CD4-positive, alpha-beta memory T cell (primary cell): ENCODE measurements around the gene SLX4IP. TPM values are rescaled to one million over a fixed set of nuclear protein-coding genes. Genes with fewer than 3 reads are reported as not detected.

Experiments
- CTCF ChIA-PET: fragments of 350-600 bp; sonication (Branson Sonifier 250); formaldehyde crosslinking; loops from one replicate; lab custom pipeline; 2021; ENCODE audit warnings: inconsistent platforms; ENCODE audit not compliant: partially characterized antibody; lab: Charles Lee
- POLR2A ChIA-PET: fragments of 350-600 bp; sonication (Branson Sonifier 250); formaldehyde crosslinking; loops from one replicate; lab custom pipeline; 2021; ENCODE audit not compliant: partially characterized antibody; lab: Charles Lee
- DNase-seq, 5 donors: peaks; one replicate each; pipeline versions ENCODE4 v3.0.0 to v3.0.0-alpha.2; 2020 to 2022; ENCODE audit warnings: mixed read lengths in 1 of 5
- H3K27ac ChIP-seq: one replicate; pipeline ENCODE4 v1.7.0; 2013; ENCODE audit warnings: low read depth, low read length
- H3K27me3 ChIP-seq: 2 replicates; pipeline ENCODE4 v1.7.0; 2013; ENCODE audit warnings: mild to moderate bottlenecking, low read length, moderate library complexity; ENCODE audit not compliant: insufficient read depth
- H3K36me3 ChIP-seq: 2 replicates; pipeline ENCODE4 v1.7.0; 2013; ENCODE audit warnings: mild to moderate bottlenecking, low read length, moderate library complexity; ENCODE audit not compliant: insufficient read depth
- H3K4me1 ChIP-seq: 2 replicates; pipeline ENCODE4 v1.7.0; 2013; ENCODE audit warnings: mild to moderate bottlenecking, low read length, moderate library complexity; ENCODE audit not compliant: insufficient read depth
- H3K4me3 ChIP-seq, 2 donors: one replicate each; pipeline ENCODE4 v1.7.0; 2013; ENCODE audit warnings: low read length in 2 of 2, mild to moderate bottlenecking in 1 of 2
- H3K9me3 ChIP-seq, 2 donors: one replicate each; pipeline ENCODE4 v1.7.0; 2013; ENCODE audit warnings: low read length in 2 of 2, control low read depth in 1 of 2; ENCODE audit not compliant: control insufficient read depth in 1 of 2
- H3K27ac Mint-ChIP-seq, 7 donors: one replicate each; pipeline ENCODE4 v1.8.0; 2020 to 2021; ENCODE audit warnings: mixed read lengths in 7 of 7, mild to moderate bottlenecking in 6 of 7, inconsistent platforms in 3 of 7, moderate library complexity in 3 of 7
- H3K27me3 Mint-ChIP-seq, 2 donors: one replicate each; pipeline ENCODE4 v1.8.0; 2020 to 2021; ENCODE audit warnings: mixed read lengths in 2 of 2
- H3K36me3 Mint-ChIP-seq, 2 donors: one replicate each; pipeline ENCODE4 v1.8.0; 2020 to 2021; ENCODE audit warnings: mixed read lengths in 2 of 2, inconsistent platforms in 1 of 2, mild to moderate bottlenecking in 1 of 2
- H3K4me1 Mint-ChIP-seq, 4 donors: one replicate each; pipeline ENCODE4 v1.8.0; 2020 to 2021; ENCODE audit warnings: mixed read lengths in 4 of 4, mild to moderate bottlenecking in 1 of 4
- H3K4me3 Mint-ChIP-seq, 8 donors: one replicate each; pipeline ENCODE4 v1.8.0; 2020 to 2021; ENCODE audit warnings: mixed read lengths in 8 of 8, mild to moderate bottlenecking in 7 of 8, moderate library complexity in 6 of 8, inconsistent platforms in 3 of 8
- H3K9me3 Mint-ChIP-seq, 8 donors: one replicate each; pipeline ENCODE4 v1.8.0; 2020 to 2021; ENCODE audit warnings: mixed read lengths in 8 of 8, mild to moderate bottlenecking in 5 of 8, inconsistent platforms in 3 of 8, moderate library complexity in 1 of 8
- intact Hi-C: fragments of 100-400 bp; cut with micrococcal nuclease; formaldehyde crosslinking; loops from one replicate; pipeline ENCODE4 v1.15.1; 2023
- polyA plus RNA-seq, 2 donors: library from polyadenylated mRNA; unstranded; fragments of 300-500 nt; fragmentation: Illumina TruSeq; gene quantifications; one replicate each; pipeline ENCODE4 v1.2.3, GENCODE V29; 2021
- total RNA-seq, 2 experiments: library from RNA; stranded (reverse); gene quantifications; one replicate each; pipeline ENCODE4 v1.2.3, GENCODE V29; 2021

The SLX4IP gene
- total and polyA plus RNA-seq, 4 experiments from 2014 or later, result 1.5 to 6.6 (median 4.0) TPM

DNA sequence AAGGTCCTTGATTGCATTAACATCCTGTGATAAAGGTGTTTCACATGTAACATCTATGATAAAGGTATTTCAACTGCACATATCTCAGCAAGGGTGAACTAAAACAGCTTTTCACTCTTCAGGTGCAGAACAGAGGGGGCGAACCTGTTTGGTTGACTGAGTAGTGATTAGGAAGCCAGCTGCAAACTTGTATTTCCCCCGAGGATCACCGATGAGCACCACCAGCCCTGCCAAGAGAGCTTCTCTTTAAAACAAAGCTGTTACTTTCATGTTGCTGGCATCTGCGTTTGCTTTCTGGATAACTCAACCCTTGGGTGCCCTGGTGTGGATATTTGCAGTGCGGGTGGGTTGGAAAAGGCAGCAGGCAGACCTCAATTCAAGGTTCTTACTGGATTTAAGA is 199.1 kb downstream of the SLX4IP start:
- Mint-ChIP-seq H3K4me3 (no peak overlapping the region), H3K36me3 (no peaks in the 10 kb centered on the region), H3K4me1 (peaks cover 0 to 4% (median 0%) of the 10 kb centered on the region in 4 donors), H3K27me3 (no peaks in the 10 kb centered on the region), H3K9me3 (no peaks in the 10 kb centered on the region), H3K27ac (no peak overlapping the region)
- no peaks in the 10 kb centered on the region for H3K4me1 ChIP-seq
- ChIA-PET CTCF (no interaction called here), POLR2A (no interaction called here)
- no peaks in the 10 kb centered on the region for H3K27me3 ChIP-seq
- no peak overlapping the region for H3K27ac ChIP-seq
- DNase-seq, result no peak
- H3K4me3 ChIP-seq, result no peak overlapping the region
- no peaks in the 10 kb centered on the region for H3K36me3 ChIP-seq
- H3K9me3 ChIP-seq, result no peaks in the 10 kb centered on the region
- intact Hi-C loops, result no loop called here

DNA sequence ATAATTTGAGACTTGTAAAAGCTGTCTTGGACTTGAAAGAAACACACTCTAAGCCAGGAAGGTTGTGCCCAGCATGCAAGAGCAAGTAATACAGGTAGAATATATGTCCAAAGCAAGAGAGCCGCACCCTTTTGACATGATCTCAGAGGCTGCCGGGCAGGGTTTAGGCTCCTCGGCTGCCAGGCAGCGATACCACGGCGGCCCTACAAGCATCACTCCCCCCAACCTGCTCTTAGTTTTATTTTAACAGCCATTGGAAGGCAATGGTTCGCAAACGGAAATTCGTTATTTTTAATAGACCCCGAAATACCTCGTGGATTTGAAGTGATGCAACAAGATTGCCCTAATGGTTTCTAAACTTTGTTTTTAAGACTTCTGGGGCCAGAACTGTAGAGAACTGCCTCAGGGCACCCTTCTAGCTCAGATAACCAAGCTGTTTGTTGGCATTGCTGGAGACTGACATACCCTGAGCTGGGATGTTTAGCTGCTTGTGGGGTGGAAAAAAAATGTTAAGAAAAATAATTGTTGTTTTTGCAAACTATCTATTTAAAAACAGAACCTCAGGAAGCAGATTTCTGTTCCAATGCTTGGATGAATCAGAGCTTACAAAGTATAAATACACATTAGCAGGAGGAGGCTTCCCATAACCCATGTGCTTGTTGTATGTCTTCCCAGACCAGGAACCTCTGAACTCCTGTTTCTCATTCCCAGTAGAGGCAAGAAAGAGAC is 199.7 kb downstream of the SLX4IP start:
- H3K4me3 Mint-ChIP-seq, result no peak overlapping the region
- H3K4me1 Mint-ChIP-seq, result peaks cover 0 to 4% (median 0%) of the 10 kb centered on the region in 4 donors
- H3K27me3 Mint-ChIP-seq, result no peaks in the 10 kb centered on the region
- H3K27ac Mint-ChIP-seq, result no peak overlapping the region
- ChIA-PET CTCF (no interaction called here), POLR2A (no interaction called here)
- H3K9me3 Mint-ChIP-seq, result no peaks in the 10 kb centered on the region
- no peaks in the 10 kb centered on the region for H3K36me3 ChIP-seq
- H3K4me1 ChIP-seq, result no peaks in the 10 kb centered on the region
- no peak for DNase-seq
- H3K4me3 ChIP-seq, result no peak overlapping the region
- H3K27ac ChIP-seq, result no peak overlapping the region
- no peaks in the 10 kb centered on the region for H3K36me3 Mint-ChIP-seq
- no peaks in the 10 kb centered on the region for H3K27me3 ChIP-seq
- no peaks in the 10 kb centered on the region for H3K9me3 ChIP-seq
- intact Hi-C loops, result no loop called here

DNA sequence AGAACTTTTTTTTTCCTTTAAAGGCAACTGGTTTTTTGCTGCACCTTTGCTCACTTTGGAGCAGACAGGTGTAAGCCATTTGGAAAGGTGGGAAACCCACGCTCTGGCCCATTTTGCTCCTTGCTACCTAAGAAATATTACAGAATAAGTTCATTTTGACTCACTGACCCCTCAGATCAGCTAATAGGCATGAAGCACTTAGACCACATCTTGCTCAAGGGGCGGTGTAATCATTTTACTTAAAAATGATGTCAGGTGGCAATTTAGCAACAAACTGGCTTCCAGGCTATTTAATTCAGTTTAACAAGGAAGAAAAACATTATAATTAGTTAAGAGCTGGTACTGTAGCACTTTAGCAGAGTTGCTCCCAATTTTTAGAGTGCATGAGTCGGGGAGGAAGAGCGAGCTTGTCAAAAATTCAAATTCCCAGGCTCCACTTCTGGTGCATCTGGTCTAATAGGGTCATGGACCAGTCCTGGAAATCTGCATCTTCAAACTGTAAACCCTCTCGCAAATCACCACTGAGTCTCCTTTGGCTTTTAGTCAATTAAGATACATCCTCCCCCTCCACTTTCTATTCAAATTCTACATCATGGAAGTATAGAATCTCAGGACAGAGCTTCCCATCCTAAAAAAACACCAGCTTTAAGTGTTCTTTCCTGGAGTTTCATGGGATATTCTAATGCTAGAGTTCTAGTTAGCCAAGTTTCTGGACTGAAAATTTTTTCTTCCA is 200.5 kb downstream of the SLX4IP start:
- POLR2A ChIA-PET, result no interaction called here
- no peak overlapping the region for H3K4me3 ChIP-seq
- Mint-ChIP-seq H3K27me3 (no peaks in the 10 kb centered on the region), H3K9me3 (no peaks in the 10 kb centered on the region), H3K4me1 (peaks cover 0 to 4% (median 0%) of the 10 kb centered on the region in 4 donors), H3K27ac (no peak overlapping the region), H3K36me3 (peaks cover 0 to 2% of the 10 kb centered on the region in 2 donors), H3K4me3 (no peak overlapping the region)
- H3K27me3 ChIP-seq, result no peaks in the 10 kb centered on the region
- H3K9me3 ChIP-seq, result no peaks in the 10 kb centered on the region
- intact Hi-C loops, result no loop called here
- H3K27ac ChIP-seq, result no peak overlapping the region
- H3K4me1 ChIP-seq, result no peaks in the 10 kb centered on the region
- no peak for DNase-seq
- no peaks in the 10 kb centered on the region for H3K36me3 ChIP-seq
- CTCF ChIA-PET, result no interaction called here

DNA sequence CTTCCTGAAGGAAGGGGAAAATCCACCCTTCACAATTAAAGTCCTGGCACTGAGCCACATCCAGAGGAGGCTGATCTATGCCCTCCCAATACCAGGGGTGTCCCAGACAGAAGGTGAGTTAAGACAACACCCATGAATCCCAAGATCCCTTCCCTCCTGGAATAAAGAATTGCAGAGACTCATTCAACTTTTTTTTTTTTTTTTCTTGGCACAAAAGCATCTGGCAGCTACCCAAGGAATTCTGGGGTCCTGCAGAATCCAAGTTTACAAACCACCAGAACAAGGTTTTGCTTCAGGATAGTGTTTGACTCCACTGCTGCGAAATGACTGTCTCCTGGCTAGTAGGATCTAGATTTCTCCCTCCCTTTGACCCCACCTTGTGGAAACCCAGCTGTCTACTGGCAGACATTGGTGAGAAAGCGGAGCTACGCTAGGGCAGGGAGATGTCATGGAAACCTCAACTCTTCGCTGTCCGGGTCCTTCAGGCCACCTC is 201.3 kb downstream of the SLX4IP start:
- no peaks in the 10 kb centered on the region for H3K27me3 ChIP-seq
- no peaks in the 10 kb centered on the region for H3K9me3 Mint-ChIP-seq
- peaks cover 0 to 4% (median 0%) of the 10 kb centered on the region in 4 donors for H3K4me1 Mint-ChIP-seq
- H3K9me3 ChIP-seq, result no peaks in the 10 kb centered on the region
- H3K4me3 Mint-ChIP-seq, result no peak overlapping the region
- H3K36me3 ChIP-seq, result no peaks in the 10 kb centered on the region
- no peaks in the 10 kb centered on the region for H3K27me3 Mint-ChIP-seq
- H3K36me3 Mint-ChIP-seq, result peaks cover 0 to 5% of the 10 kb centered on the region in 2 donors
- no peak overlapping the region for H3K27ac ChIP-seq
- CTCF ChIA-PET, result no interaction called here
- no peak overlapping the region for H3K27ac Mint-ChIP-seq
- H3K4me1 ChIP-seq, result no peaks in the 10 kb centered on the region
- POLR2A ChIA-PET, result no interaction called here
- intact Hi-C loops, result no loop called here
- no peak for DNase-seq
- H3K4me3 ChIP-seq, result no peak overlapping the region

DNA sequence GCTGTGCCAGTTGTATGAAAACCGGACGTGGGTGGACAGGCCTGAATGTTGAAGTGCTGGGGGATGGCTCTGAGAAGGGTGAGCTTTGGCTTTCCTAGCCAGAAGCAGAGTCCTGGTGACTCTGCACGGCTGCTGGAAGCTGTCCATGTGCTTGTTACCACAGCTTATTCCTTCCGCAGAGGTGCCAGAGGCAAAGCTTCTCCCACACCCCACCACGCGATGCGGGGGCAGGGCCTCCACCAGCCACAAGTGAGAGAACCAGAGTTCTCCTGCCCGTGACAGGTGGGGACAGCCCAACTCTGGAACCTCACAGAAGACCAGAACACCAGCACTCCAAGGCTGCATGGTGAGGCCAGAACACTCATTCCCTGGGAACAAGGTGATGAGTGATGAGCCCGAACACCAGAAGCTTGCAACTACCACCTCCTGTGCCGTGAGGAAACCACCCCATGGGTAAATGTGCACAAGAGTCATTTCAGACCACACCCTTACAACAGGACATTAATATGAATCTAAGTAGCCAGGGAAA is 202.0 kb downstream of the SLX4IP start:
- Mint-ChIP-seq H3K4me3 (no peak overlapping the region), H3K9me3 (no peaks in the 10 kb centered on the region), H3K27me3 (no peaks in the 10 kb centered on the region), H3K36me3 (peaks cover 0 to 5% of the 10 kb centered on the region in 2 donors), H3K27ac (no peak overlapping the region), H3K4me1 (peaks cover 0 to 4% (median 0%) of the 10 kb centered on the region in 4 donors)
- DNase-seq, result no peak
- ChIA-PET CTCF (no interaction called here), POLR2A (no interaction called here)
- intact Hi-C loops, result no loop called here
- Histone ChIP-seq H3K4me1 (no peaks in the 10 kb centered on the region), H3K27me3 (no peaks in the 10 kb centered on the region), H3K4me3 (no peak overlapping the region), H3K36me3 (no peaks in the 10 kb centered on the region), H3K9me3 (no peaks in the 10 kb centered on the region), H3K27ac (no peak overlapping the region)

DNA sequence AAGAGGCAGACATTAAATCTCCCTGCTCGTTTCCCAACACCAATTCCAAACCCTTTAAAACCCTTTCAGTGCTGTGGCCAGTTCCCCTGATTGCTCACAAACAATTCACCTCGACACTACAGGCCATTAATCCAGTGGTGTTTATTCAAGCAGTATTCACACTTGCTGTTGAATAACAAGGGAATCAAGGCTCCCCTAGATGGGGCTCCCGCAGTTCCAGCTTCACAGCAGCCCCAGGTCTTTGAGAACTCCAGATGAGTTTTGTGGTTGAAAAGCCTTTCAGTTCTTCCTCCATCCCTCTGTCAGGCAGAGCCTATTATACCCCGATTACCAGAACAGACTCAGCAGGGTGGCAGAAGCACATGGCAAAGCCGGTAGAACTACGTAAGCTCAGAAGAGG is 202.5 kb downstream of the SLX4IP start:
- H3K4me3 Mint-ChIP-seq, result no peak overlapping the region
- H3K27me3 ChIP-seq, result no peaks in the 10 kb centered on the region
- H3K4me1 Mint-ChIP-seq, result peaks cover 0 to 4% (median 0%) of the 10 kb centered on the region in 4 donors
- ChIA-PET CTCF (no interaction called here), POLR2A (no interaction called here)
- no peak overlapping the region for H3K4me3 ChIP-seq
- no peaks in the 10 kb centered on the region for H3K27me3 Mint-ChIP-seq
- peaks cover 0 to 5% of the 10 kb centered on the region in 2 donors for H3K36me3 Mint-ChIP-seq
- H3K4me1 ChIP-seq, result no peaks in the 10 kb centered on the region
- DNase-seq, result no peak
- H3K9me3 ChIP-seq, result no peaks in the 10 kb centered on the region
- intact Hi-C loops, result no loop called here
- no peak overlapping the region for H3K27ac ChIP-seq
- H3K27ac Mint-ChIP-seq, result no peak overlapping the region
- H3K36me3 ChIP-seq, result no peaks in the 10 kb centered on the region
- no peaks in the 10 kb centered on the region for H3K9me3 Mint-ChIP-seq

DNA sequence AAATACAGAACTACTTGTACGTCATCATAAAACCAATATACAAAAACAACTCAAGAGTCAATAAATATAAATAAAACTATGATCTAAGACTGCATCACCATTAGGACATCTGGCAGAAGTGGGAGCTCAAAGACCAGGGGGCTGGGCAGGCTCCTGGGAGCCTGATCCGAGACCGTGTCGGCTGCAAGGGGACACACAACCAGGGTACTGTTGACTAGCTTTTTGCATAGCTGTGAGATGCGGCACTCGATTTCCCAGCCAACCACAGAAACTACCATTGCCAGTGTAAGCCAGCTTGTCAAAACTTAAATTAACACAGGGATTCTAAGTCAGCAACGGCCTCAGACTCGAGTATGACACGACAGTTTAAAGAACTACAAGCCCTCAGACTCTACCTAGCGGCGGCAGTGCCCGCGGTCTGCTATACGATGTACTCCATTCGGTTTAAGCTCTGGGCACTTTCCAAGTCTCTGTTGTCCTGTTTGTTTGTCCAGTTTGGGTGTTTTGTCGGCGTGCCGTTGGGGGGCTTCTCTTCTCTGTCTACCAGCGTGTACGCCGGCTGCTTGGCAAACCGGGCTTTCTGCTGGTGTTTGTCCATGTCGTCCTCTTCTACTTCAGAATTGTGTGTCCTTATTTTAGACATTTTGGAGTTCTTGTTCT is 204.1 kb downstream of the SLX4IP start:
- Histone ChIP-seq H3K4me3 (no peak overlapping the region), H3K27me3 (no peaks in the 10 kb centered on the region), H3K27ac (no peak overlapping the region), H3K9me3 (no peaks in the 10 kb centered on the region), H3K4me1 (no peaks in the 10 kb centered on the region), H3K36me3 (no peaks in the 10 kb centered on the region)
- Mint-ChIP-seq H3K36me3 (peaks cover 0 to 5% of the 10 kb centered on the region in 2 donors), H3K27ac (no peak overlapping the region), H3K4me3 (no peak overlapping the region), H3K27me3 (no peaks in the 10 kb centered on the region), H3K4me1 (no peaks in the 10 kb centered on the region), H3K9me3 (no peaks in the 10 kb centered on the region)
- ChIA-PET CTCF (no interaction called here), POLR2A (no interaction called here)
- intact Hi-C loops, result no loop called here
- DNase-seq, result no peak
